HCT116 (cell line): Measurements from ENCODE around the gene PRM2. TPM values are rescaled to one million over a fixed set of nuclear protein-coding genes. Genes with fewer than 3 reads are reported as not detected.

ENCODE experiments used
- ATAC-seq: fragments of 200-7000 bp; cut with Tn5 transposase; 2 replicates; pipeline ENCODE4 v1.9.1; 2020; ENCODE audit warnings: mild to moderate bottlenecking, moderate library complexity
- BruUV-seq: library from RNA; stranded (reverse); fragments of 400-500 nt; replicated peaks from 2 replicates; lab custom pipeline; 2021; lab: Mats Ljungman, UMichigan
- CTCF ChIA-PET: fragments of 300-600 bp; sonication (Branson Sonifier 250); formaldehyde crosslinking; loops from one replicate; lab custom pipeline; 2021; ENCODE audit warnings: antibody characterized with exemption; lab: Charles Lee
- POLR2A ChIA-PET: fragments of 300-600, 350-600 bp; sonication (Branson Sonifier 250); formaldehyde crosslinking; loops from one replicate; lab custom pipeline; 2021; ENCODE audit warnings: antibody characterized with exemption; lab: Charles Lee
- RAD21 ChIA-PET, 2 experiments: fragments of 300-600 bp; sonication (Branson Sonifier 250); formaldehyde crosslinking; loops; one replicate each; lab custom pipeline; 2023; ENCODE audit warnings: low total read pairs in 2 of 2; ENCODE audit not compliant: uncharacterized antibody in 2 of 2, unreplicated experiment in 2 of 2, low non-redundant PET in 1 of 2; lab: Charles Lee
- DNase-seq: peaks from one replicate; pipeline ENCODE4 v3.0.0-alpha.2; 2010; ENCODE audit warnings: low read depth, low spot score
- H2AFZ ChIP-seq: fragments of 200-600 bp; shearing (Covaris generic), sonication (generic); 2 replicates; pipeline ENCODE4 v1.6.1; 2017; ENCODE audit warnings: low read depth, mixed run types, mixed read lengths, antibody characterized with exemption, low read length; ENCODE audit not compliant: poor library complexity, severe bottlenecking
- H3K27ac ChIP-seq: 2 replicates; pipeline ENCODE4 v1.5.1; 2012; ENCODE audit warnings: low read depth, low read length
- H3K27me3 ChIP-seq: fragments of 200-600 bp; sonication (generic); 2 replicates; pipeline ENCODE4 v1.6.1; 2016; ENCODE audit warnings: mixed run types, low read length, mixed read lengths; ENCODE audit not compliant: insufficient read depth
- H3K36me3 ChIP-seq, 2 experiments: fragments of 200-500 bp in 1 of 2; fragments of 200-600 bp in 1 of 2; sonication (Bioruptor generic) in 1 of 2; sonication (generic) in 1 of 2; 2 replicates each; pipeline versions ENCODE4 v1.5.1 to v1.6.1; 2014 to 2016; ENCODE audit warnings: low read length in 2 of 2, inconsistent platforms in 1 of 2, mixed read lengths in 1 of 2, mixed run types in 1 of 2; ENCODE audit not compliant: insufficient read depth in 2 of 2, control insufficient read depth in 1 of 2
- H3K4me1 ChIP-seq, 2 experiments: fragments of 200-600 bp in 1 of 2; sonication (generic) in 1 of 2; 2 replicates each; pipeline versions ENCODE4 v1.5.1 to v1.6.1; 2012 to 2017; ENCODE audit warnings: low read length in 2 of 2, inconsistent platforms in 1 of 2, mild to moderate bottlenecking in 1 of 2, mixed read lengths in 1 of 2, mixed run types in 1 of 2, moderate library complexity in 1 of 2; ENCODE audit not compliant: insufficient read depth in 2 of 2, control insufficient read depth in 1 of 2
- H3K4me2 ChIP-seq: fragments of 200-600 bp; sonication (generic); 2 replicates; pipeline ENCODE4 v1.6.1; 2017; ENCODE audit warnings: mixed run types, low read length, mixed read lengths
- H3K4me3 ChIP-seq, 2 experiments: fragments of 200-600 bp in 1 of 2; sonication (generic) in 1 of 2; replicated peaks in 1 of 2; 2 replicates each; pipeline ENCODE4 v1.5.1; 2011 to 2016; ENCODE audit warnings: low read length in 2 of 2, control low read depth in 1 of 2, low read depth in 1 of 2, mild to moderate bottlenecking in 1 of 2, mixed read lengths in 1 of 2, mixed run types in 1 of 2
- H3K79me2 ChIP-seq: fragments of 200-600 bp; sonication (generic); 2 replicates; pipeline ENCODE4 v1.6.1; 2017; ENCODE audit warnings: mild to moderate bottlenecking, mixed run types, low read length, moderate library complexity, mixed read lengths; ENCODE audit not compliant: insufficient read depth
- H3K9ac ChIP-seq: fragments of 200-600 bp; sonication (generic); 2 replicates; pipeline ENCODE4 v1.6.1; 2016; ENCODE audit warnings: low read length, mixed read lengths
- H3K9me2 ChIP-seq: fragments of 200-600 bp; sonication (generic), shearing (Covaris generic); 2 replicates; pipeline ENCODE4 v1.6.1; 2017; ENCODE audit warnings: mixed run types, mild to moderate bottlenecking, moderate library complexity; ENCODE audit not compliant: insufficient read depth
- H3K9me3 ChIP-seq, 2 experiments: fragments of 200-500 bp in 1 of 2; fragments of 200-600 bp in 1 of 2; sonication (Bioruptor generic) in 1 of 2; sonication (generic) in 1 of 2; 2 replicates each; pipeline ENCODE4 v1.6.1; 2014 to 2017; ENCODE audit warnings: low read length in 2 of 2, mixed read lengths in 2 of 2, inconsistent platforms in 1 of 2, low read depth in 1 of 2, mild to moderate bottlenecking in 1 of 2, mixed run types in 1 of 2, moderate library complexity in 1 of 2; ENCODE audit not compliant: control insufficient read depth in 1 of 2, insufficient read depth in 1 of 2
- H4K20me1 ChIP-seq: fragments of 200-600 bp; sonication (generic), shearing (Covaris generic); 2 replicates; pipeline ENCODE4 v1.6.1; 2017; ENCODE audit warnings: mixed run types, mild to moderate bottlenecking, moderate library complexity; ENCODE audit not compliant: insufficient read depth
- CBX3 ChIP-seq: IDR thresholded peaks from 2 replicates; pipeline ENCODE4 v1.6.1; 2012; ENCODE audit warnings: low read depth
- ELF1 ChIP-seq: IDR thresholded peaks from 2 replicates; pipeline ENCODE4 v1.6.1; 2012; ENCODE audit warnings: low read depth, borderline replicate concordance
- EZH2phosphoT487 ChIP-seq: fragments of 200-600 bp; IDR thresholded peaks from 2 replicates; pipeline ENCODE4 v1.6.1; 2018; ENCODE audit warnings: antibody characterized with exemption, borderline replicate concordance
- FOSL1 ChIP-seq: IDR thresholded peaks from 2 replicates; pipeline ENCODE4 v1.6.1; 2012; ENCODE audit warnings: low read depth
- POLR2A ChIP-seq: IDR thresholded peaks from 2 replicates; pipeline ENCODE4 v1.7.0; 2011; ENCODE audit warnings: borderline replicate concordance; ENCODE audit not compliant: insufficient read depth, insufficient read length; ENCODE audit errors: extremely low read depth
- RAD21 ChIP-seq: IDR thresholded peaks from 2 replicates; pipeline ENCODE4 v1.6.1; 2012; ENCODE audit warnings: low read depth, mild to moderate bottlenecking
- SP1 ChIP-seq: IDR thresholded peaks from 2 replicates; pipeline ENCODE4 v1.6.1; 2012; ENCODE audit warnings: low read depth
- TCF7L2 ChIP-seq: IDR thresholded peaks from 2 replicates; pipeline ENCODE4 v1.7.0; 2011; ENCODE audit warnings: borderline replicate concordance, inconsistent platforms; ENCODE audit not compliant: insufficient read depth, insufficient read length; ENCODE audit errors: extremely low read depth
- ZFX ChIP-seq: fragments of 450-650 bp; IDR thresholded peaks from 2 replicates; pipeline ENCODE4 v1.6.1; 2017
- ZNF274 ChIP-seq: fragments of 200-500 bp; sonication (Bioruptor generic); IDR thresholded peaks from 2 replicates; pipeline ENCODE4 v1.6.1; 2014; ENCODE audit warnings: mild to moderate bottlenecking, low read depth, low read length, inconsistent platforms
- intact Hi-C: fragments of 100-400 bp; cut with micrococcal nuclease; formaldehyde crosslinking; loops from 2 replicates; pipeline ENCODE4 v1.10.0; 2022
- total RNA-seq: library from RNA; stranded (reverse); gene quantifications from one replicate; pipeline ENCODE4 v1.2.1, GENCODE V29; 2021; ENCODE audit not compliant: unreplicated experiment
- TF ChIP-seq, protein P1 (sequence below): IDR thresholded peaks from 2 replicates; pipeline ENCODE4 v1.6.1; 2011; ENCODE audit warnings: mild to moderate bottlenecking, low read length, moderate library complexity; ENCODE audit not compliant: insufficient replicate concordance; ENCODE audit errors: extremely low read depth

PRM2 gene
- total RNA-seq, 1 experiment from 2014 or later: not detected

DNA sequence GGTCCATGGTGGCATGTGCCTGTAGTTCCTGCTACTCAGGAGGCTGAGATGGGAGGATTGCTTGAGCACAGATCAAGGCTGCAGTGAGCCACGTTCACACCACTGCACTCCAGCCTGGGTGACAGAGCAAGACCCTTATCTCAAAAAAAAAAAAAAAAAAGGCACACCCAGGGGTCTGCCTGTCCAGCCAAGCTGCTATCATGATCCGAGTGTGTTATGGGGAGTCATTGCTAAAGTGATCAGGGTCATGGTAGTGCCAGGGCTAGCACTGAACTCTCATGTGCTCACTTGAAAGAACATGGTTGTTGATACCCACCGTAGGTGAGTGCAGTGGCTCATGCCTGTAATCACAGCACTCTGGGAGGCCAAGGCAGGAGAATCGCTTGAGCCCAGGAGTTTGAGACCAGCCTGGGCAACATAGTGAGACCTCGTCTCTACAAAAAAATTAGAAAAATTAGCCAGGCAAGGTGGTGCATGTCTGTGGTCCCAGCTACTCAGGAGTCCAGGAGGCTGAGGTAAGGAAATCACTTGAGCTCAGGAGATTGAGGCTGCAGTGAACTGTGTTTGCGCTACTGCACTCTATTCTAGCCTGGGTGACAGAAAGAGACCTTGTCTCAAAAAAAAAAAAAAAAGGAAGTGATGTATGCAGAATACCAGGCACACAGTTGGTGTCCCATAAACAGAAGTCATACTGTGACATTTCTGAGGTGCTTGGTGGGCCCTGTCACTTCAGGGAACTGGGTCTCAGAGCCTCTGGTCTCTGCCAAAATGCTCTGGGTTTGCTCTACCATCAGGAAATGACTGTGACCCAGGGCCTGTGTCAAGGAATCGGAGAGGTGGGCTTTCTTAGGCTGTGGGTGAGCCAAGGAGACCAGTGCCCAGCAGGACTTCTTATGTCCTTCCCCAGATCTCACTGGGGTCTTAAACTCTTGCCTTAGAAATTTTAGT lies 2.7 kb upstream of the PRM2 start (continued):
- TF ChIP-seq, protein P1, sequence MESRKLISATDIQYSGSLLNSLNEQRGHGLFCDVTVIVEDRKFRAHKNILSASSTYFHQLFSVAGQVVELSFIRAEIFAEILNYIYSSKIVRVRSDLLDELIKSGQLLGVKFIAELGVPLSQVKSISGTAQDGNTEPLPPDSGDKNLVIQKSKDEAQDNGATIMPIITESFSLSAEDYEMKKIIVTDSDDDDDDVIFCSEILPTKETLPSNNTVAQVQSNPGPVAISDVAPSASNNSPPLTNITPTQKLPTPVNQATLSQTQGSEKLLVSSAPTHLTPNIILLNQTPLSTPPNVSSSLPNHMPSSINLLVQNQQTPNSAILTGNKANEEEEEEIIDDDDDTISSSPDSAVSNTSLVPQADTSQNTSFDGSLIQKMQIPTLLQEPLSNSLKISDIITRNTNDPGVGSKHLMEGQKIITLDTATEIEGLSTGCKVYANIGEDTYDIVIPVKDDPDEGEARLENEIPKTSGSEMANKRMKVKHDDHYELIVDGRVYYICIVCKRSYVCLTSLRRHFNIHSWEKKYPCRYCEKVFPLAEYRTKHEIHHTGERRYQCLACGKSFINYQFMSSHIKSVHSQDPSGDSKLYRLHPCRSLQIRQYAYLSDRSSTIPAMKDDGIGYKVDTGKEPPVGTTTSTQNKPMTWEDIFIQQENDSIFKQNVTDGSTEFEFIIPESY: no peak
- TF ChIP-seq ZNF274 (no peak), TCF7L2 (no peak), ELF1 (no peak), RAD21 (no peak), ZFX (no peak), FOSL1 (no peak), SP1 (no peak), CBX3 (no peak)

DNA sequence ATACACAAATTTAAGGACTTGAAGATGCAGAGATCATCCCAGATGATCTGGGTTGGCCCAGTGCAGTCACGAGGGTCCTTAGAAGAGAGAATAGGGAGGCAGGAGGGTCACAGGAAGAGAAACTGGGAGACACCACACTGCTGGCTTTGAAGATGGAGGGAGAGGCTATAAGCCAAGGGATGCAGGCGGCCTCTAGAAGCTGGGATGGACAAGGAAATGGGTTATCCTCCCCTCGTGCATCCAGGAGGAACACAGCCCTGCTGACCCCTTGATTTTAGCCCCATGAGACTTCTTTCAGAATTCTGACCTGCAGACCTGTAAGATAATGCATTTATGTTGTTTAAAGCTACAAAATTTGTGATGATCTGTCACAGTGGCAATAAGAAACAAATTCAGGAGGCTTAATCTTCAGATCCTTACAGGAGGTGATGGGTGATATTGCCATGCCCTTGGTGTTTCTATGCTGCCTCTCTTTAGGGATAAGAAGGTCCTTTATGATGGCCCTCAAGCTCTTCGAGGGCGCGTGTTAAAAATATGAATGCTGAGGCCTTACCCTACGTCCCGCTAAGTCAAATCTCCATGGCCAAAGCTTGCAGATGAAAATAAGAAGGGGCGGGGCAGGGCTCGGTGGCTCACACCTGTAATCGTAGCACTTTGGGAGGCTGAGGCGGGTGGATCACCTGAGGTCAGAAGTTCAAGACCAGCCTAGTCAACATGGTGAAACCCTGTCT lies 1.5 kb upstream of the PRM2 start:
- BruUV-seq: no TSS peak
- Histone ChIP-seq H3K9ac (no peak overlapping the region), H3K27ac (no peak overlapping the region), H2AFZ (no peak overlapping the region), H4K20me1 (no peaks in the 10 kb centered on the region), H3K4me2 (no peak overlapping the region), H3K9me3 (no peaks in the 10 kb centered on the region), H3K36me3 (no peaks in the 10 kb centered on the region), H3K4me1 (no peaks in the 10 kb centered on the region), H3K27me3 (peaks cover 3% of the 10 kb centered on the region; the same call in 1 of the 2 replicates), H3K9me2 (no peaks in the 10 kb centered on the region), H3K4me3 (no peak overlapping the region), H3K79me2 (no peaks in the 10 kb centered on the region)
- intact Hi-C loops: no loop called here
- ATAC-seq: no peak
- DNase-seq: no peak
- ChIA-PET POLR2A (no interaction called here), CTCF (no interaction called here), RAD21 (no interaction called here)
- no peak for TF ChIP-seq CBX3
- no peak for TF ChIP-seq EZH2phosphoT487
- TF ChIP-seq RAD21: no peak
- no peak for TF ChIP-seq POLR2A
- TF ChIP-seq ELF1: no peak
